ENCODE results near the gene ALLC. TPM values are rescaled to one million over a fixed set of nuclear protein-coding genes. Genes with fewer than 3 reads are reported as not detected.
"Not testable (repeated sequence)": the region's sequence is repeated elsewhere in the genome, so short reads cannot be mapped to it uniquely, and the experiment has no call there.

ALLC gene
- total and polyA plus RNA-seq, 2 experiments from 2014 or later, result not detected

GRCh38 chr2:3618367-3618766 lies 39.6 kb upstream of the ALLC start:
- no peak for DNase-seq (ENCODE audit: low read depth in 1 of 2, low spot score in 1 of 2)
- Histone ChIP-seq H3K36me3 (no peaks in the 10 kb centered on the region), H3K9me3 (ENCODE audit: low read depth) (no peaks in the 10 kb centered on the region), H3K4me3 (no peak overlapping the region), H3K27ac (no peak overlapping the region), H3K4me1 (ENCODE audit: low read depth) (no peaks in the 10 kb centered on the region), H3K27me3 (no peaks in the 10 kb centered on the region)
- no peak for TF ChIP-seq CTCF (IDR thresholded peaks at IDR 0.05; ENCODE audit: low read depth, low read length)

- Histone ChIP-seq H3K27ac (no peak overlapping the region), H3K9me3 (ENCODE audit: low read depth) (no peaks in the 10 kb centered on the region), H3K36me3 (no peaks in the 10 kb centered on the region), H3K4me3 (no peak overlapping the region), H3K27me3 (no peaks in the 10 kb centered on the region), H3K4me1 (ENCODE audit: low read depth) (no peaks in the 10 kb centered on the region)
- DNase-seq (ENCODE audit: low read depth in 1 of 2, low spot score in 1 of 2), result no peak
- TF ChIP-seq CTCF (IDR thresholded peaks at IDR 0.05; ENCODE audit: low read depth, low read length), result no peak
These were observed 39.0 kb upstream of the ALLC start for GRCh38 chr2:3619033-3619432.

- H3K27ac ChIP-seq; H3K4me1 ChIP-seq (ENCODE audit: low read depth); H3K36me3 ChIP-seq; H3K9me3 ChIP-seq (ENCODE audit: low read depth); H3K4me3 ChIP-seq; H3K27me3 ChIP-seq; DNase-seq (ENCODE audit: low read depth in 1 of 2, low spot score in 1 of 2): not testable (repeated sequence)
These were observed 38.3 kb upstream of the ALLC start for GRCh38 chr2:3619661-3620060.

GRCh38 chr2:3620834-3621233 lies 37.2 kb upstream of the ALLC start:
- Histone ChIP-seq H3K4me1 (ENCODE audit: low read depth) (peaks cover 2% of the 10 kb centered on the region), H3K36me3 (no peaks in the 10 kb centered on the region), H3K27ac (no peak overlapping the region), H3K4me3 (no peak overlapping the region), H3K9me3 (ENCODE audit: low read depth) (no peaks in the 10 kb centered on the region), H3K27me3 (no peaks in the 10 kb centered on the region)
- no peak for TF ChIP-seq CTCF (IDR thresholded peaks at IDR 0.05; ENCODE audit: low read depth, low read length)
- DNase-seq (ENCODE audit: low read depth in 1 of 2, low spot score in 1 of 2), result peak in 1 of 2 donors; percentile 56

GRCh38 chr2:3622967-3623366 lies 35.0 kb upstream of the ALLC start:
- H3K4me1 ChIP-seq (ENCODE audit: low read depth), result peaks cover 9% of the 10 kb centered on the region
- no peaks in the 10 kb centered on the region for H3K36me3 ChIP-seq
- no peak for DNase-seq (ENCODE audit: low read depth in 1 of 2, low spot score in 1 of 2)
- no peaks in the 10 kb centered on the region for H3K9me3 ChIP-seq (ENCODE audit: low read depth)
- no peak for TF ChIP-seq CTCF (IDR thresholded peaks at IDR 0.05; ENCODE audit: low read depth, low read length)
- no peaks in the 10 kb centered on the region for H3K27me3 ChIP-seq
- H3K4me3 ChIP-seq, result no peak overlapping the region
- no peak overlapping the region for H3K27ac ChIP-seq

GRCh38 chr2:3624059-3624794 lies 33.8 kb upstream of the ALLC start:
- Histone ChIP-seq H3K27ac (no peak overlapping the region), H3K27me3 (no peaks in the 10 kb centered on the region), H3K36me3 (no peaks in the 10 kb centered on the region), H3K4me3 (no peak overlapping the region), H3K9me3 (ENCODE audit: low read depth) (no peaks in the 10 kb centered on the region), H3K4me1 (ENCODE audit: low read depth) (peaks cover 14% of the 10 kb centered on the region)
- DNase-seq (ENCODE audit: low read depth in 1 of 2, low spot score in 1 of 2), result no peak
- no peak for TF ChIP-seq CTCF (IDR thresholded peaks at IDR 0.05; ENCODE audit: low read depth, low read length)

Data from cardiac muscle cell (in vitro differentiated cells and primary cell).